Fibroblast of lung (primary cell): Measurements from ENCODE around the gene DOP1B. TPM values are rescaled to one million over a fixed set of nuclear protein-coding genes. Genes with fewer than 3 reads are reported as not detected.
"Not testable (repeated sequence)": the region's sequence is repeated elsewhere in the genome, so short reads cannot be mapped to it uniquely, and the experiment has no call there.

ENCODE experiments used
- DNase-seq, 2 donors: peaks; one replicate each; pipeline versions ENCODE4 v3.0.0 to v3.0.0-alpha.2; 2010; ENCODE audit warnings: low read depth in 2 of 2
- H2AFZ ChIP-seq: 2 replicates; pipeline ENCODE4 v1.5.1; 2012; ENCODE audit warnings: low read length, control low read depth, inconsistent platforms
- H3K27ac ChIP-seq: 2 replicates; pipeline ENCODE4 v1.5.1; 2011; ENCODE audit warnings: low read length, control low read depth; ENCODE audit not compliant: insufficient read depth
- H3K27me3 ChIP-seq: 2 replicates; pipeline ENCODE4 v1.5.1; 2011; ENCODE audit warnings: mild to moderate bottlenecking, low read length; ENCODE audit not compliant: control insufficient read depth, insufficient read depth
- H3K36me3 ChIP-seq: 2 replicates; pipeline ENCODE4 v1.5.1; 2011; ENCODE audit warnings: low read length; ENCODE audit not compliant: control insufficient read depth, insufficient read depth
- H3K4me1 ChIP-seq: 2 replicates; pipeline ENCODE4 v1.5.1; 2011; ENCODE audit warnings: low read length; ENCODE audit not compliant: control insufficient read depth, insufficient read depth; ENCODE audit errors: extremely low read depth
- H3K4me2 ChIP-seq: 2 replicates; pipeline ENCODE4 v1.5.1; 2011; ENCODE audit warnings: low read length, control low read depth; ENCODE audit not compliant: insufficient read depth; ENCODE audit errors: extremely low read depth
- H3K4me3 ChIP-seq, 4 experiments: fragments of 200-600 bp in 1 of 4; sonication (generic) in 1 of 4; replicated peaks in 1 of 4; 2 replicates each; pipeline ENCODE4 v1.5.1; 2011 to 2016; ENCODE audit warnings: low read length in 4 of 4, low read depth in 3 of 4, mild to moderate bottlenecking in 3 of 4, control low read depth in 2 of 4, inconsistent platforms in 1 of 4, mixed read lengths in 1 of 4; ENCODE audit not compliant: insufficient read depth in 1 of 4; ENCODE audit errors: control extremely low read depth in 1 of 4
- H3K79me2 ChIP-seq: 2 replicates; pipeline ENCODE4 v1.5.1; 2012; ENCODE audit warnings: mild to moderate bottlenecking, low read length, inconsistent platforms; ENCODE audit not compliant: control insufficient read depth, insufficient read depth
- H3K9ac ChIP-seq: 2 replicates; pipeline ENCODE4 v1.5.1; 2011; ENCODE audit warnings: mild to moderate bottlenecking, low read length, control low read depth; ENCODE audit not compliant: insufficient read depth
- H3K9me3 ChIP-seq: 2 replicates; pipeline ENCODE4 v1.5.1; 2012; ENCODE audit warnings: low read depth, low read length; ENCODE audit not compliant: control insufficient read depth, insufficient read depth
- H4K20me1 ChIP-seq: 2 replicates; pipeline ENCODE4 v1.5.1; 2011; ENCODE audit warnings: low read length; ENCODE audit not compliant: control insufficient read depth, insufficient read depth; ENCODE audit errors: extremely low read depth
- EZH2 ChIP-seq: IDR thresholded peaks from 2 replicates; pipeline ENCODE4 v1.5.1; 2012; ENCODE audit warnings: low read length, control low read depth, mild to moderate bottlenecking; ENCODE audit errors: missing control alignments
- polyA plus RNA-seq, 2 donors: library from polyadenylated mRNA; depleted of rRNA in 1 of 2; stranded (reverse) in 1 of 2; unstranded in 1 of 2; fragments of >200 nt; gene quantifications; 2 replicates each; pipeline ENCODE4 v1.2.1, GENCODE V29; 2011 to 2012; ENCODE audit warnings: missing spikeins in 1 of 2
- total RNA-seq: library from RNA; depleted of rRNA; stranded (reverse); fragments of >200 nt; gene quantifications from 2 replicates; pipeline ENCODE4 v1.2.1, GENCODE V29; 2014
- TF ChIP-seq, protein P1 (sequence below), 2 donors: IDR thresholded peaks in 1 of 2; conservative IDR thresholded peaks in 1 of 2; 1 replicate in 1 of 2; 2 replicates in 1 of 2; pipeline ENCODE4 v1.5.1; 2011 to 2012; ENCODE audit warnings: low read length in 2 of 2, control low read depth in 1 of 2, inconsistent platforms in 1 of 2, low read depth in 1 of 2, mild to moderate bottlenecking in 1 of 2

DOP1B gene
- total and polyA plus RNA-seq, 2 donors (not counting 1 experiment from before 2014, with no cell fraction given) = 6.1 to 18.3 TPM

DNA sequence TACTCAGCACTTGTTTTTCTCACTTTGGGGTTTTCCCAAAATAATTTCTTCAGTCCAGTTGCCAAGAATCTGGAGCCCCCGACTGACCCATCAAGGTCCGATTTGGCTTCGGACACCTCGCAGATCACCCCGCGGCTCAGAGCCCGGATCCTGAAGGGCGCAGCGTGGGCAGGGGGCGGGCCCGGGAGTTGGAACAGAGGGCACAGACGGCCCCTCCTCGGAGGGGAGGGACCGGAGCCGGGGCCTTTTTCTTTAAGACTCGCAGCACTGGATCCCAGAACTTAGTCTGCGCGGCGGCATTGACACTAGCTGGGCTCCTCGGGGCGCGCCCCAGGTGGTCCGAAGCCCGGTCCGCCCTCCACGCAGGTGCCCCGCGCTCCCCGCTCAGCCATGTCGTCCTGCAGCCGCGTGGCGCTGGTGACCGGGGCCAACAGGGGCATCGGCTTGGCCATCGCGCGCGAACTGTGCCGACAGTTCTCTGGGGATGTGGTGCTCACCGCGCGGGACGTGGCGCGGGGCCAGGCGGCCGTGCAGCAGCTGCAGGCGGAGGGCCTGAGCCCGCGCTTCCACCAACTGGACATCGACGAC is 21.7 kb upstream of the DOP1B start, which contains the start of gene CBR3:
CBR3 (plus strand) TSS at position 277 of the 588 bp plus-strand sequence; CDS start at position 391, 114 bp downstream.
- TF ChIP-seq, protein P1, sequence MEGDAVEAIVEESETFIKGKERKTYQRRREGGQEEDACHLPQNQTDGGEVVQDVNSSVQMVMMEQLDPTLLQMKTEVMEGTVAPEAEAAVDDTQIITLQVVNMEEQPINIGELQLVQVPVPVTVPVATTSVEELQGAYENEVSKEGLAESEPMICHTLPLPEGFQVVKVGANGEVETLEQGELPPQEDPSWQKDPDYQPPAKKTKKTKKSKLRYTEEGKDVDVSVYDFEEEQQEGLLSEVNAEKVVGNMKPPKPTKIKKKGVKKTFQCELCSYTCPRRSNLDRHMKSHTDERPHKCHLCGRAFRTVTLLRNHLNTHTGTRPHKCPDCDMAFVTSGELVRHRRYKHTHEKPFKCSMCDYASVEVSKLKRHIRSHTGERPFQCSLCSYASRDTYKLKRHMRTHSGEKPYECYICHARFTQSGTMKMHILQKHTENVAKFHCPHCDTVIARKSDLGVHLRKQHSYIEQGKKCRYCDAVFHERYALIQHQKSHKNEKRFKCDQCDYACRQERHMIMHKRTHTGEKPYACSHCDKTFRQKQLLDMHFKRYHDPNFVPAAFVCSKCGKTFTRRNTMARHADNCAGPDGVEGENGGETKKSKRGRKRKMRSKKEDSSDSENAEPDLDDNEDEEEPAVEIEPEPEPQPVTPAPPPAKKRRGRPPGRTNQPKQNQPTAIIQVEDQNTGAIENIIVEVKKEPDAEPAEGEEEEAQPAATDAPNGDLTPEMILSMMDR (conservative IDR thresholded peaks at IDR 0.05 in 1 of 2, IDR thresholded peaks at IDR 0.05 in 1 of 2; ENCODE audit: low read depth in 1 of 2, low read length in 2 of 2) = no peak
- TF ChIP-seq EZH2 = no peak
- peaks cover 11% of the 10 kb centered on the region for H3K4me1 ChIP-seq
- peak within 1 kb of the TSS; percentile 64 for H3K9ac ChIP-seq
- H3K27me3 ChIP-seq = no peaks in the 10 kb centered on the region
- no peaks in the 10 kb centered on the region for H3K9me3 ChIP-seq
- DNase-seq = peak; percentile 39 to 74
- H2AFZ ChIP-seq = peak within 1 kb of the TSS; percentile 81
- H4K20me1 ChIP-seq = no peaks in the 10 kb centered on the region
- H3K36me3 ChIP-seq = no peaks in the 10 kb centered on the region
- peak within 1 kb of the TSS; percentile 93 for H3K4me2 ChIP-seq
- H3K79me2 ChIP-seq = peaks cover 2% of the 10 kb centered on the region
- peak within 1 kb of the TSS; percentile 48 to 79 (median 64) for H3K4me3 ChIP-seq
- H3K27ac ChIP-seq = peak within 1 kb of the TSS; percentile 88

DNA sequence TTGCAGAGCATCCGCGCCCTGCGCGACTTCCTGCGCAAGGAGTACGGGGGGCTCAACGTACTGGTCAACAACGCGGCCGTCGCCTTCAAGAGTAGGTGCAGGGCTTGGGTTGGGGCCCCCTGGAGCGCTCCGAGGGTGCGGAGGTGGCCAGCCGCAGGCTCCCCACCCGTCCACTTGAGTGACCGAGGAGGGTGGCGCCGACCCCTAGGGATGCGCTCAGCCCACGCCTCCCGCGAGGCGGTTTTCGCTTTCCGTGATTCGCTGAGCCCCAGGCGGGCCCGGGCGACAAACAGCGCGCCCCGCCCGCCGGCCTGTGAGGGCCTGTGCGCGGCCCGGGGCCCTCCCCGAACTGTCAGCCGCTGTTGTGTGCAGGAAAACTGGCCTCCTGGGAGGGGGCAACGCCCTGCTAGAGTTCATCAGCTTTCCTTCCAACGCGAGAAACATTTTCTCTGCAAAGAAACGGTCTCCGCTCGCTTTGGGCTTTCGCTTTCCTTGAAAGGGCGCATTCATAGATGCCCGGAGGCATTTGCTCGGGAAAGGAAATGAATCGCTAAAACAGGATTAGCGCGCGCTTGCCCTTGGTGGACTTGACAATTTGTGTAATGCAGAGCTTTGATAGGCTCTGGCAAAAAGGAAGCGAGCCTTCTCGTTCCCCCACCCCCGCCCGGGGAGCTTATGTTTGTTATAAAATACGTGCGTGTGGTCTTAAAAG is 21.1 kb upstream of the DOP1B start:
- Histone ChIP-seq H3K9ac (peak overlapping the region; percentile 64), H3K4me1 (peaks cover 11% of the 10 kb centered on the region), H3K27me3 (no peaks in the 10 kb centered on the region), H4K20me1 (no peaks in the 10 kb centered on the region), H3K27ac (peak overlapping the region; percentile 88), H3K9me3 (no peaks in the 10 kb centered on the region), H3K36me3 (no peaks in the 10 kb centered on the region), H3K4me2 (peak overlapping the region; percentile 93), H3K79me2 (peaks cover 2% of the 10 kb centered on the region), H3K4me3 (peak overlapping the region; percentile 48 to 79 (median 64)), H2AFZ (peak overlapping the region; percentile 81)
- peak; percentile 78 to 80 for DNase-seq
- TF ChIP-seq, protein P1 (conservative IDR thresholded peaks at IDR 0.05 in 1 of 2, IDR thresholded peaks at IDR 0.05 in 1 of 2; ENCODE audit: low read depth in 1 of 2, low read length in 2 of 2) = no peak
- TF ChIP-seq EZH2 = no peak

GRCh38 chr21:36139791-36140190 is 16.8 kb upstream of the DOP1B start:
- not testable (repeated sequence) for H4K20me1 ChIP-seq, H3K79me2 ChIP-seq, H2AFZ ChIP-seq, H3K27ac ChIP-seq, H3K4me3 ChIP-seq, H3K9ac ChIP-seq, DNase-seq, H3K9me3 ChIP-seq, H3K4me1 ChIP-seq, H3K4me2 ChIP-seq, H3K36me3 ChIP-seq, H3K27me3 ChIP-seq
